ENCODE results near the gene LRRC25.

DNA sequence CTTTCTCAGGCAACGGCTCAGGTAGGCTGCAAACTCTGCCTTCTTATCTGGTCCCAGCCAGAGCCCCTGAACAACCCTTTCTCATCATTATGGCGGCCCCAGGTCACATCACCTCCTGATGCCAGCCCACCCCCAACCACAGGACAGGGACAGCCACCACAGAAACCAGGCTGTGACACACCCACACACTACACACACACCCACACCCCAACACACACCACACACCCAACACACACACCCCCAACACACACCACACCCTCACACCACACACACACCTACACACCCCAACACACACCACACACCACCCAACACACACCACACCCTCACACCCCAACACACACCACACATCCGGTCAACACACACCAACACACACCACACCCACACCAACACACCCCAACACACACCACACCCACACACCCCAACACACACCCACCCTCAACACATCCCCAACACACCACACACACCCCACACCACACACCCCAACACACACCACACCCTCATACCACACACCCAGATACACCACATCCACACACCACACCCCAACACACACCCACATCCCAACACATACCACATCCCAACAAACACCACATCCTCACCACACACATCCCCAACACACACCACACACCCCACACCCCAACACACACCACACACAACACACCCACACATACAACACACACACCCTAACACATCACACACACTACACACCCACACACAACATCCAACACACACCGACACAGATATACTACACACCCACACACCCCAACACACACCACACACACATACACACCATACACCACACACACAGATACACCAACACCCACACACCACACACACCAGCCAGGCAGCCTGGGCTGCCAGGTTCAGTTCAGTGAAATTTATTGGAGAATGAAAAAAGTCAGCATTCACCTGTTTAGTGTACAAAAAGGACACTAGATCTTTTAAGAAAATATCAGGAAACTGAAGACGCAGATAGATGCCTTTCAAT, 44.7 kb upstream of the LRRC25 start:
- no peak for TF ChIP-seq SP1 (IDR thresholded peaks at IDR 0.05)
- TF ChIP-seq LEF1 (IDR thresholded peaks at IDR 0.05; ENCODE audit: borderline replicate concordance) = no peak
